Mesenchymal stem cell (in vitro differentiated cells and primary cell): Measurements from ENCODE around the gene ACVR2B.

ENCODE experiments used
- DNase-seq: peaks from one replicate; pipeline ENCODE4 v3.0.0-alpha.2; 2013
- H2AFZ ChIP-seq: one replicate; pipeline ENCODE4 v1.6.1; 2013; ENCODE audit warnings: low read depth, mild to moderate bottlenecking, control low read depth, inconsistent platforms, low read length, moderate library complexity
- H2AK5ac ChIP-seq: 2 replicates; pipeline ENCODE4 v1.6.1; 2013; ENCODE audit warnings: low read length, moderate library complexity, mild to moderate bottlenecking, inconsistent platforms; ENCODE audit not compliant: severe bottlenecking
- H2BK120ac ChIP-seq: one replicate; pipeline ENCODE4 v1.6.1; 2013; ENCODE audit warnings: low read depth, mild to moderate bottlenecking, inconsistent platforms, low read length, moderate library complexity
- H2BK12ac ChIP-seq, 2 experiments: one replicate each; pipeline ENCODE4 v1.6.1; 2013; ENCODE audit warnings: inconsistent platforms in 2 of 2, low read length in 2 of 2, mild to moderate bottlenecking in 2 of 2, moderate library complexity in 2 of 2, control low read depth in 1 of 2
- H2BK15ac ChIP-seq: one replicate; pipeline ENCODE4 v1.6.1; 2013; ENCODE audit warnings: mild to moderate bottlenecking, low read depth, inconsistent platforms; ENCODE audit not compliant: poor library complexity, severe bottlenecking
- H2BK5ac ChIP-seq: 2 replicates; pipeline ENCODE4 v1.6.1; 2013; ENCODE audit warnings: low read depth, mild to moderate bottlenecking, low read length, control low read depth, inconsistent platforms; ENCODE audit not compliant: poor library complexity, severe bottlenecking
- H3K14ac ChIP-seq, 2 experiments: one replicate each; pipeline ENCODE4 v1.6.1; 2013; ENCODE audit warnings: inconsistent platforms in 2 of 2, low read length in 2 of 2, control low read depth in 1 of 2, mild to moderate bottlenecking in 1 of 2, moderate library complexity in 1 of 2
- H3K18ac ChIP-seq, 2 experiments: one replicate each; pipeline ENCODE4 v1.6.1; 2013; ENCODE audit warnings: inconsistent platforms in 2 of 2, low read length in 2 of 2, control low read depth in 1 of 2, low read depth in 1 of 2, mild to moderate bottlenecking in 1 of 2
- H3K23ac ChIP-seq, 2 experiments: one replicate each; pipeline ENCODE4 v1.6.1; 2013; ENCODE audit warnings: inconsistent platforms in 2 of 2, low read length in 2 of 2, mild to moderate bottlenecking in 2 of 2, moderate library complexity in 2 of 2, control low read depth in 1 of 2
- H3K27ac ChIP-seq: 2 replicates; pipeline ENCODE4 v1.5.1; 2013; ENCODE audit warnings: mild to moderate bottlenecking, moderate library complexity, low read length, control low read depth, inconsistent platforms; ENCODE audit not compliant: poor library complexity, severe bottlenecking
- H3K27me3 ChIP-seq, 2 experiments: 2 replicates each; pipeline versions ENCODE4 v1.6.1 to v1.7.0; 2013; ENCODE audit warnings: low read length in 2 of 2, mild to moderate bottlenecking in 2 of 2, moderate library complexity in 2 of 2, control low read depth in 1 of 2, inconsistent platforms in 1 of 2; ENCODE audit not compliant: control insufficient read depth in 1 of 2, insufficient read depth in 1 of 2
- H3K36me3 ChIP-seq, 2 experiments: 2 replicates each; pipeline versions ENCODE4 v1.6.1 to v1.7.0; 2013; ENCODE audit warnings: low read length in 2 of 2, control low read depth in 1 of 2, inconsistent platforms in 1 of 2, low read depth in 1 of 2, mild to moderate bottlenecking in 1 of 2; ENCODE audit not compliant: insufficient read depth in 2 of 2, control insufficient read depth in 1 of 2
- H3K4ac ChIP-seq, 2 experiments: one replicate each; pipeline ENCODE4 v1.6.1; 2013; ENCODE audit warnings: inconsistent platforms in 2 of 2, low read length in 2 of 2, mild to moderate bottlenecking in 2 of 2, moderate library complexity in 2 of 2, control low read depth in 1 of 2, low read depth in 1 of 2
- H3K4me1 ChIP-seq: 2 replicates; pipeline ENCODE4 v1.6.1; 2013; ENCODE audit warnings: low read depth, low read length, control low read depth; ENCODE audit not compliant: control insufficient read depth, insufficient read depth
- H3K4me2 ChIP-seq: 2 replicates; pipeline ENCODE4 v1.6.1; 2013; ENCODE audit warnings: low read length, mild to moderate bottlenecking, inconsistent platforms; ENCODE audit not compliant: poor library complexity, severe bottlenecking
- H3K4me3 ChIP-seq, 2 experiments: 2 replicates each; pipeline versions ENCODE4 v1.5.1 to v1.7.0; 2013; ENCODE audit warnings: low read length in 2 of 2, mild to moderate bottlenecking in 2 of 2, control low read depth in 1 of 2, low read depth in 1 of 2; ENCODE audit not compliant: insufficient read depth in 1 of 2
- H3K79me1 ChIP-seq: replicated peaks from 2 replicates; pipeline ENCODE4 v1.6.1; 2013; ENCODE audit warnings: mild to moderate bottlenecking, control low read depth, low read length, inconsistent platforms; ENCODE audit not compliant: poor library complexity, severe bottlenecking
- H3K9ac ChIP-seq: 2 replicates; pipeline ENCODE4 v1.7.0; 2013; ENCODE audit warnings: mild to moderate bottlenecking, low read length, moderate library complexity
- H3K9me3 ChIP-seq: 2 replicates; pipeline ENCODE4 v1.7.0; 2013; ENCODE audit warnings: mild to moderate bottlenecking, low read length; ENCODE audit not compliant: control insufficient read depth
- H4K8ac ChIP-seq: one replicate; pipeline ENCODE4 v1.6.1; 2013; ENCODE audit warnings: inconsistent platforms, mild to moderate bottlenecking, low read length, moderate library complexity
- H4K91ac ChIP-seq: one replicate; pipeline ENCODE4 v1.6.1; 2013; ENCODE audit warnings: mild to moderate bottlenecking, low read length, inconsistent platforms
- WGBS: methylation state at CpG from one replicate; pipeline ENCODE4 v1.1.7; 2013; ENCODE audit warnings: mixed read lengths; 5-methylcytosine and 5-hydroxymethylcytosine counted together

The ACVR2B gene

GRCh38 chr3:38455639-38456430 lies 2.1 kb downstream of the ACVR2B start:
- Histone ChIP-seq H2BK5ac (no peak overlapping the region), H3K9me3 (peaks cover under 1% of the 10 kb centered on the region), H2BK15ac (no peak overlapping the region), H3K4ac (no peak overlapping the region), H2AK5ac (no peak overlapping the region), H3K4me2 (peak overlapping the region; percentile 100), H3K4me3 (peak overlapping the region; percentile 84 to 85), H4K8ac (no peak overlapping the region), H3K18ac (peak overlapping the region in 1 of 2 experiments; percentile 61), H2AFZ (no peak overlapping the region), H3K27ac (no peak overlapping the region), H3K79me1 (peaks cover 56% of the 10 kb centered on the region), H3K27me3 (peaks cover 0 to 5% of the 10 kb centered on the region in 2 experiments), H3K36me3 (no peaks in the 10 kb centered on the region), H4K91ac (no peak overlapping the region), H3K9ac (peak overlapping the region; percentile 69), H2BK120ac (no peak overlapping the region), H3K14ac (no peak overlapping the region), H3K4me1 (peaks cover 24% of the 10 kb centered on the region), H3K23ac (no peak overlapping the region), H2BK12ac (no peak overlapping the region)
- WGBS = 9% methylated on average over 15 of the region's 15 CpGs
- peak; percentile 60 for DNase-seq

- Histone ChIP-seq H3K9ac (no peak overlapping the region), H3K27ac (no peak overlapping the region), H3K4ac (no peak overlapping the region), H3K18ac (no peak overlapping the region), H4K91ac (no peak overlapping the region), H2BK12ac (no peak overlapping the region), H2AK5ac (no peak overlapping the region), H3K4me3 (no peak overlapping the region), H2BK5ac (no peak overlapping the region), H3K14ac (no peak overlapping the region), H3K9me3 (no peaks in the 10 kb centered on the region), H3K36me3 (no peaks in the 10 kb centered on the region), H3K23ac (peak overlapping the region in 1 of 2 experiments; percentile 4), H3K4me2 (no peak overlapping the region), H2BK120ac (no peak overlapping the region), H3K4me1 (peaks cover 24% of the 10 kb centered on the region), H2AFZ (no peak overlapping the region), H3K79me1 (peaks cover 64% of the 10 kb centered on the region), H3K27me3 (peaks cover 0 to 5% of the 10 kb centered on the region in 2 experiments), H2BK15ac (no peak overlapping the region), H4K8ac (no peak overlapping the region)
- WGBS = 90% methylated on average over 6 of the region's 9 CpGs
- DNase-seq = no peak
Observed at GRCh38 chr3:38457111-38458003, 3.7 kb downstream of the ACVR2B start.

- DNase-seq = no peak
- no peak overlapping the region for H2AFZ ChIP-seq
- H2BK12ac ChIP-seq = no peak overlapping the region
- H2AK5ac ChIP-seq = no peak overlapping the region
- no peak overlapping the region for H3K9ac ChIP-seq
- H4K91ac ChIP-seq = no peak overlapping the region
- WGBS = 93% methylated on average over 12 of the region's 13 CpGs
- H3K4me1 ChIP-seq = peaks cover 20% of the 10 kb centered on the region
- no peak overlapping the region for H3K4ac ChIP-seq
- no peak overlapping the region for H3K23ac ChIP-seq
- peaks cover 0 to 5% of the 10 kb centered on the region in 2 experiments for H3K27me3 ChIP-seq
- H3K18ac ChIP-seq = no peak overlapping the region
- H3K36me3 ChIP-seq = no peaks in the 10 kb centered on the region
- H2BK120ac ChIP-seq = no peak overlapping the region
- H3K27ac ChIP-seq = no peak overlapping the region
- H3K4me3 ChIP-seq = no peak overlapping the region
- no peak overlapping the region for H3K4me2 ChIP-seq
- peak overlapping the region in 1 of 2 experiments; percentile 55 for H3K14ac ChIP-seq
- H2BK15ac ChIP-seq = no peak overlapping the region
- no peak overlapping the region for H4K8ac ChIP-seq
- H2BK5ac ChIP-seq = no peak overlapping the region
- H3K79me1 ChIP-seq = peaks cover 75% of the 10 kb centered on the region
- H3K9me3 ChIP-seq = no peaks in the 10 kb centered on the region
Observed at GRCh38 chr3:38458796-38459498, 5.3 kb downstream of the ACVR2B start.
